ENCODE results near the gene MAMLD1.

DNA sequence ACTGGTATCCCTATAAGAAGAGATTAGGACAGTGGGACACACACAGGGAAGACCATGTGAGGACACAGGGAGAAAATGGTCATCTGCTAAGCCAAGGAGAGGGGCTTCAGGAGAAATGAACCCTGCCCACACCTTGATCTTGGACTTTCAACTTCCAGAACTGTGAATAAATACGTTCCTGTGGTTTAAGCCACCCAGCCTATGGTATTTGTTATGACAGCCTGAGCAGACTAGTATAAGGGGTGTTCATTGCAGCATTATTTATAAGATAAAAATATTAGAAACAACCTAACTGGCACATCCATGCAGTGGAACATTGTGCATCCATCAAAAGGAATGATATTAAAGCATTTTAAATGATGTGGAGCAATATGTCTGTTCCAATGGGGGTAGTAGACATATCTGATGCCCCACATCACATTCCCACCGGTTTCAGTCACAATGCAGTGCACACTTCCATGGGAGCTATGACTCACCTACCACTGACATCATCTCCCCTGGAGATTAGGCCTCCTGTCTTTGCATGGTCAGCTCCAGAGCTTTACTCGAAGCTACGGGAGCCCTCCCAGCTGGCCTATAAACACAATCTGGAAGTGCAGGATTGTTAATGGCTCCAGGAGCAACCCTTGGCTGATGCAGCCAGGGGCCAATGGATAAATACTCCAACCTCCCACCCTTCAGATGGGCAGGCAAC is 38.9 kb upstream of the MAMLD1 start:
- TF ChIP-seq POLR2AphosphoS5 (IDR thresholded peaks at IDR 0.05) = no peak
- TF ChIP-seq, protein P1, sequence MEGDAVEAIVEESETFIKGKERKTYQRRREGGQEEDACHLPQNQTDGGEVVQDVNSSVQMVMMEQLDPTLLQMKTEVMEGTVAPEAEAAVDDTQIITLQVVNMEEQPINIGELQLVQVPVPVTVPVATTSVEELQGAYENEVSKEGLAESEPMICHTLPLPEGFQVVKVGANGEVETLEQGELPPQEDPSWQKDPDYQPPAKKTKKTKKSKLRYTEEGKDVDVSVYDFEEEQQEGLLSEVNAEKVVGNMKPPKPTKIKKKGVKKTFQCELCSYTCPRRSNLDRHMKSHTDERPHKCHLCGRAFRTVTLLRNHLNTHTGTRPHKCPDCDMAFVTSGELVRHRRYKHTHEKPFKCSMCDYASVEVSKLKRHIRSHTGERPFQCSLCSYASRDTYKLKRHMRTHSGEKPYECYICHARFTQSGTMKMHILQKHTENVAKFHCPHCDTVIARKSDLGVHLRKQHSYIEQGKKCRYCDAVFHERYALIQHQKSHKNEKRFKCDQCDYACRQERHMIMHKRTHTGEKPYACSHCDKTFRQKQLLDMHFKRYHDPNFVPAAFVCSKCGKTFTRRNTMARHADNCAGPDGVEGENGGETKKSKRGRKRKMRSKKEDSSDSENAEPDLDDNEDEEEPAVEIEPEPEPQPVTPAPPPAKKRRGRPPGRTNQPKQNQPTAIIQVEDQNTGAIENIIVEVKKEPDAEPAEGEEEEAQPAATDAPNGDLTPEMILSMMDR (IDR thresholded peaks at IDR 0.05) = no peak

All from gastroesophageal sphincter (tissue), 3 donors.